GM10847 (cell line): ENCODE data around the gene HOXD9.

ENCODE experiments used
- POLR2A ChIP-seq: IDR thresholded peaks from 2 replicates; pipeline ENCODE4 v1.6.1; 2011; ENCODE audit not compliant: insufficient read length; ENCODE audit errors: extremely low read depth

The HOXD9 gene

DNA sequence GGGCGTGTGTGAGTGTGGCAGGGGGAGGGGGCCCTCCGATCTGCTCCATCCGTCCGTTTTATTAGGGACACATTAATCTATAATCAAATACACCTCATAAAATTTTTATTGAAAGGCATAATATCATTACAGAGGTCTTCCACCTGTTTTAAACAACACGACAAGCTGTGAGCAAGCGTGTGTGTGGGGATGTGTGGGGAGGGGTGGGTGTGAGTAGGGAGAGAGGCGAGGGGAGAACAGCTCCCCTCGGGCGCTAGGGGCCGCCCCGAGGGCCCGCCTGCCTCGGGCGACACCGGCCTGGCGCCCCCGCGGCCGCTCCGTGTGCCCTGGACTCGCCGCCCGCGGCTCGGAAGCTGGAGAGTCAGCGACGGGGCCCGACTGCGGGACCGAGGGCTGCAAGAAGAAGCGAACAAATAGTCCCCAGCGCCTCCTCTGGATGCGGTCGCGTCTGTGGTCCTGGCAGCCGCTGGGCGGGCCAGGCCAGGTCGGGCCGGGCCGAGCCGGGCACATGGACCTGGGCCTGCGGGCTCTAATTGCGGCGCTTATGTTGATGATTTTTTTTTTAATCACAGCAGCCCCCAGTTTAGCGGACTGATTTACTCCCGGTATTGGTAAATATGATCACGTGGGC lies 352 bp upstream of the HOXD9 start:
- no peak for TF ChIP-seq POLR2A

DNA sequence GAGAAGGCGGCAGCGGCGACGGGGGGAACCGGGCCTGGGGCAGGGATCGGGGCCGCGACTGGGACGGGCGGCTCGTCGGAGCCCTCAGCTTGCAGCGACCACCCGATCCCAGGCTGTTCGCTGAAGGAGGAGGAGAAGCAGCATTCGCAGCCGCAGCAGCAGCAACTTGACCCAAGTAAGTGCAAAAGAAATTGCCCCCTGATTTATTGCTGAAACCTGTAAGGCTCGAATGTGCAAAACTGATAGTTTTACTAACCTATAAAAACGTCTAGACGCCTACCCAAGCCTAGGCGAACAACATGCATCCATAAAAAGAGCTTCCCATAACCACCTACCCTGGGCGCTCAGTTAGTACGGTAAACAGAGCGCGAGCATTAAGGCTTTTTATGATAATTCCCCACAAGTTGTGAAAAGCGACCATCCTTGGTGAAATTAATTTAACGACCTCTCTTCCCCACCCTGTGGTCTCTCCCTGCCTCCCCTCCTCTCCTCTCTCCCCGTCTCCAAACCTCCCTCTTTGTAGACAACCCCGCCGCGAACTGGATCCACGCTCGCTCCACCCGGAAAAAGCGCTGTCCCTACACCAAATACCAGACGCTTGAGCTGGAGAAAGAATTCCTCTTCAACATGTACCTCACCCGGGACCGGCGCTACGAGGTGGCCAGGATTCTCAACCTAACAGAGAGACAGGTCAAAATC lies 1.0 kb downstream of the HOXD9 start:
- TF ChIP-seq POLR2A, result no peak

DNA sequence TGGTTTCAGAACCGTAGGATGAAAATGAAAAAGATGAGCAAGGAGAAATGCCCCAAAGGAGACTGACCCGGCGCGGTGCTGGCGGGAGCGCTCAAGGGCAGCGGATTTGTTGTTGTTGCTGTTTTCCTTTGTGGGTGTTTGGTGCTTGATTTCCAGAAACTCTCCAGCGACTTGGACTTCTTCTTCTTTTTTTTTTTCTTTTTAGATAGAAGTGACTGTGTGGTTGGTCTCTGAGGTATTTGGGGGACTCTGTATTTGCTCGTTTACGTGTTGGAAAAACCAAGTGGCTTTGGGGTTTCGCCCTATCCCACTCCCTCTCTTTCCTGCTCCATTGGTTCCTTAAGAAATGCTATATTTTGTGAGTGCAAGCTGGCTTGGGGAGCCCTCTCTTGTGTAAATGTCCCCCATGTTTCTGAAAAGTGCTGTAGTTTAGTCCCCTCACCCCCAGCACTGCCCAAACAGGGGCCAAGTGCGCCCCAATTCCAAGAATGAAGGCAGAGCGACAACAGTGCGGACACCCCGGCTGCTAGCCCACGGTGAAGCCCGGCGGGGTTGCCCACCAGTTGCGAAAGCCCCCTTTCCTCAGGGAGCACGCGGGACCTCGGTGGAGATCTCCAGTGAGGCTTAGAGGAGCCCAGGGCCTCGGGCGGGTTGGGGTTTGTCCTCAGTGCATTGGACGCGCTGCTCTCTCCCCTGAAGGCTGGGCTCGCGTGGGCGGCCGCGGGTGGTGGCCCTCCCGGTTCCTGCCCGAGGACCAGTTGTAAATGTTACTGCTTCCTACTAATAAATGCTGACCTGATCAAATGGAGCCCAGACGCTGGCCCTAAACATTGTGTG lies 1.8 kb downstream of the HOXD9 start:
- no peak for TF ChIP-seq POLR2A

DNA sequence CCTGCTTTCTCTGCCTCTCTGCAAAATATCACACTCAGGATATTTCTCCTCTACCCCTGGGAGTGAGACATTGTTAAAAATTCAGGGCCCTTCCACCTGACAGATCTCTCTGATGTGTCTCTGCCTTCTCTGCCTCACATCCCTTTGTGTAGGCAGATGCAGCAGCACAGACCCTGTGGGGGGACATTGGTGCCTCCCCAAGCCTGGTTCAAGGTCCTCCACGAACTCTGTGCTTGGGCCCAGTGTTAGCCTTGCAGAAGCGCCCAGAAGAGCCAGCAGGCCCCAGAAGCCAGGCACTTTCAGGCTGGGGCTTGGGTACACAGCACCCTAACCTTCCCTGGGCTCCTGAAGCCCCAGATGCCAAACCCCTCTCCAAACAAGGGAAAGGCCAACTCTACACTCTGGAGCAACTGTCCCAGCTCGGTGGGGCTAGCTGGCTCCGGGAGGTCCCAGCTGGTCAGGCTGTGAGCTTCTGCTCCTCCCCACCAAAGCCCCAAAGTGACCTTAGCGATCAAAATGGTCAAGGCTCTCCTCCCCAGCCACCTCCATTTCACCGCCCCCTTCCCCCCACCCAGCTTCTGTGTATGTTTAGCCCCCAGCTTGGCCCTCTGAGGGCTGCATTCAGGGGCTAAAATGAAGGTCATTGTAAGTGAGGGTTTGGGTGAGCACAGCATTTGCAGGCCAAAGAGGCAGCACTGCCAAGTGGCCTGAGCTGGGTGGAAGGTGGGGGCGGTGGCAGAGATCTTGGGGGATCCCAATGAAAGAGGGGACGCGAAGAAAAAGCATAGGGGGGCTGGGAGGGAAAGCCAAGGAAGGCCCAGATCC lies 2.6 kb downstream of the HOXD9 start:
- no peak for TF ChIP-seq POLR2A

DNA sequence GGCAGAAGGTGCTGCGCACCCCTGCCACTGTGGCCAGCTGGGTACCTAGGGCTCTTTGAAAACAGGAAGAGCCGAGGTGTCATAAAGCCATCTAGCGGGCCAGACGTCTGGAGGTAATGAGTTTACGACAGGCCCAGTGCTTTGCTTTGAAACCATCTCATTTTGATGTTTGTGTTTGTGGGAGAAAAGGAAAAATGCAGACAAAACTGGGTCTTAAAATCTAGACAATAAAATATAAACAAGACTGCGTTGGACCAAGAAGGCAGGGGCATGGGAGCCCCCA lies 3.2 kb downstream of the HOXD9 start:
- no peak for TF ChIP-seq POLR2A

DNA sequence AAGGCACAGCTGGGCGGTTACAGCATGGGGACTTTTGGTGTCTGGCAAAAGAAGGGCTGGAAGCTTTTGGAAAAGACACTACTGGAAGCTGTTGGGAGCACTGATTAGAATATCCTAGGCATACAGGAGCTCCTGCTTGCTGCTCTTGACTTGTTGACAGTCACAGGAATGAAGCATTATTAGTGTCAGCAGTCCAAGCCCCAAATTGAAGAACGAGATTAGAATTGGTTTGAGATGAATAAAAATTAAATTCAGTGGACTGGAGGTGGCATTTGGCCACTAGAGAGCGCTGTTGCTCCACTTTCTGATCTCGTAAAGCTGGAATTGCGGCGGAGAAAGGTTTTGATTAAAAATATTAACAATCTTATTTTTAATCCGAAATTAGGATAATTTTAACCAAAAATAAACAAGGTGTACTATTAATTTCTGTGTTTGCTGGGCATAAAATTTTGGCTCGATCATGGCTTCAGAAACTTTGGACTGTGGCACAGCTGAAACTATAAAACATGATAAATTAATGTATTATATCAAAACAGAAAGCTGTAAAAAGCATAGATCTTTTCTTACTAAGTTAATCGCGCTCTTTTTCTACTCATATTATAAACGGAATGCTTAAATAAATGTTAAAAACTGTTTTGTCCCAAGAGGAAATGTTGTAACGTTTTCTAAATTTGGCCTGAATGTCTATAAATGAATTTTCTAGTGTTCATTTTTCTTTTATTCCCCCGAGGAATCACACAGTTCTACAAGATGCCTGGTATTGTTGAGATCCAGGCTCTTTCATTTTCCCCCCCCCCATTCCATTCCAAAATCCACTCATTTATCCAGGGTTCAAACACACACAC lies 4.6 kb downstream of the HOXD9 start:
- TF ChIP-seq POLR2A, result no peak

DNA sequence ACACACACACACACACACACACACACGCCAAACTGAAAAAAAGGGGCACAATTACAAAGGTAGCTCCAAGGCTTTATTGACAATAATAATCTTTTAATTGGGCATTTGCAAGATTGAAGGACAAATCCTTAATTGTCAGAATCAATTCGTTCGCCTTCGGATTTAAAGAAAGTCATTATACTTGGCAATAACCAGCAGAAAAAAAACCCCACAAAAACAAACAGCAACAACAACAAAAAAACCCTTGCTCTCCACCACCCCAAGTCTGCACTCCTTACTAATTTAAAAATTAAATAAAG lies 5.2 kb downstream of the HOXD9 start:
- TF ChIP-seq POLR2A, result no peak

DNA sequence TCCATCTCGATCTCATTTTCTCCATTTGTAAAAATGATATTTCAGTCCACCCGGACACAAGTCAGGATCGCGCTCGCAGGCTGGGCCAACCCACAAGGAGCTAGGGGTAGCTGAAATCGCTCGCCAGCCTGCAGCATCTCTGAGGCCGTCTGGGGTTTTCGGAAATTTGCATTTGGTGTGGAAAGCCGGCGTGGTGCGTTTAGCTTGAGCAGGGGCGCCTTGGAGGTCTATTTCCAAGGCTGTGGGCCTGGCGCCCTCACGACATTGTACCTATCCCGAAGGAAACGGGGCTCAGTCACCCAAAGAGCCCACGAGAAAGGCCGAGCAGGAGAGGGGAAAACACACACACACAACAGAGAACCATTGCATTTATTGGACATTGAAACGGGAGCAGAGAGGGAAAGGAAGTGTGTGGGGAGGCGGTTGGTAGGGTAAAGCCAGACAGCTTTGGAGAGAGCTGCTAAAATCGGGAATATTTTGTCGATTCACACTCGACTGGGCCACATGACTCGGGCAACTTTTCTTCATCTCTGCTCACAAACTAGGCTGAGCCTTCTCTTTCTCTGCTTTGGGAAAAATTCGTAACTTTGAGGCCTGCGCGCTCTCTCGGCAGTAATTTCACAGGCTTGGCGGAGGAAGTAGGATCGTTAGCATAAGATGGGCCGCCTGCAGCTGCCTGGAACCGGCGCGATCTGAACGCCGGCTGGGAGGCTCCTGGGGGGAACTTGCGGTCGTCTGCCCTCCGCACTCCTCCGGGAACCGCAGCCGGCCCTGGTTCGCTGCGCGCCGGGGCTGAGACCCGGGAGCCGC lies 5.9 kb downstream of the HOXD9 start:
- no peak for TF ChIP-seq POLR2A

DNA sequence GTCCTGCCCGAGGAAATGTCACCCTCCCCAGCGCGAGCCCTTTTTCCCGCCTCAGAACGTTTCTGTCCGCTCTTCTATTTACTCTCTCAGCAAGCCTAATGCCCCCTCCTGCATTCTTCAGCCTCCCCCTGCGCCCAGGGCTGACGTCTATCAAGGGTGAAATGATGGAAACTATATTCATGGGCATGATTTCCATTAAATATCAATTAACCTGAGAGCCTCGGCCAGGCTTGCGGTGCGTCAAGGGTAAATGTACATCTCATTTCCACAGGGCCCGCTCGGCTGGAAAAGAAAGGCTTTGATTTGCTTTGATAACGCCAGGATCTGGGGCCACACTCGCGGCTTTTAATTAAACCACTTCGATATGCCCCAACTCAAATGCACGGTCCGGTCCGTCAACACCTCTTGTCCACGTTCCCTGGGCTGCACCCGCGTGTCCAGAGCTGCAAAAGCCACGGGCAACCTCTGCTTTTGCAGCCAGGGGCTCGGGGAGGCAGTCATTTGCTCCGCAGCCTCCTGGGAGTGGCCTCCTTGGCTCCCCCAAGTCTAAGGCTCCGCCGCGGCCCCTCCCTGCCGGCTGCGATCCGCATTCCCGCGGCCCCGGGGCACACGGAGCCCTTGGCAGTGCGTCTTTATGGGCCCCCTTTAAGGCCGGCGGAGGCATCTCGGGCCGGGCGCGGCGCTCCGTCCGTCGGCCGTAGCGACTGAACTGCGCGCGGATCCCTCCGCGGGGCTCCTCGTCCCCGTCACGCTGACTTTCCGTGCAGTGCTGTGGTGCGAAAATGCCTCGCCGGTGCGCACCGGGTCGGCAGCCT lies 6.7 kb downstream of the HOXD9 start, which contains the start of gene HOXD8:
HOXD8 (plus strand) TSS at position 724 of the 815 bp plus-strand sequence. CDS start 662 bp downstream, outside the sequence.
- TF ChIP-seq POLR2A, result no peak

DNA sequence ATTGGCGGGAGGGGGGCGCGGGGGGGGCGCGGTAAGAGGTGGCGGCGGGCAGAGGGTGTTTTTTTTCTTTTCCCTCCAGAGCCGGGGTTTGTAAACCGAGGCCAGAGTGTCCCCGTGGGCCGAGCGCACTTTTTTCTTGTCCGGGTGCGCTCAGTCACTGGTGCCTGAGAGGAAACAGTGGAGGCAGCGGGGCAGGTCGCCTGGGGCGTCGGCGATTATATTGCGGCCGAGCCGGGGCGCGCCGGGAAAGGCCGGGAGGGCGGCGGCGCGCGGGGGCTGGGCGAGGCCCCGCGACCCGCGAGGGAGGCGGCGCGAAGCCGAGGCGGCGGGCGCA lies 7.3 kb downstream of the HOXD9 start:
- no peak for TF ChIP-seq POLR2A

DNA sequence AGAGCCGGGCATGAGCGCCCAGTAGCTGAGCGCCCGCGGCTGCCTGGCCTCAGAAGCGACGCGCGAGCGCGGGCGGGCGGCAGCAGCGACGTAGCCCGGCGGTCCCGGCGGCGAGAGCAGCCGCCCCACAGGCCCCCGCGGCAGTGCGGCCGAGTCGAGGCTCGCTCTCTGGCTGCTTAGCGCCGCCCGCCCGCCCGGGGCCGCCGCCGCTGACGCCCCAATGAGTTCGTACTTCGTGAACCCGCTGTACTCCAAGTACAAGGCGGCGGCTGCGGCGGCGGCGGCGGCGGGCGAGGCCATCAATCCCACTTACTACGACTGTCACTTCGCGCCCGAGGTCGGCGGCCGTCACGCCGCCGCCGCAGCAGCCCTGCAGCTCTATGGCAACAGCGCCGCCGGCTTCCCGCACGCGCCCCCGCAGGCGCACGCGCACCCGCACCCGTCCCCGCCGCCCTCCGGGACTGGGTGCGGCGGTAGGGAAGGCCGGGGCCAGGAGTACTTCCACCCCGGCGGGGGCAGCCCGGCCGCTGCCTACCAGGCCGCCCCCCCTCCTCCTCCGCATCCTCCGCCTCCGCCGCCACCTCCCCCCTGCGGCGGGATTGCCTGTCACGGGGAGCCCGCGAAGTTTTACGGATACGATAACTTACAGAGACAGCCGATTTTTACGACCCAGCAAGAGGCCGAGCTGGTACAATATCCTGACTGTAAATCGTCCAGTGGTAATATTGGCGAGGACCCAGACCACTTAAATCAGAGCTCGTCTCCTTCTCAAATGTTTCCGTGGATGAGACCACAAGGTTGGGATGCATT lies 7.8 kb downstream of the HOXD9 start:
- TF ChIP-seq POLR2A, result no peak
